ENCODE data around the gene CEMIP. TPM values are rescaled to one million over a fixed set of nuclear protein-coding genes. Genes with fewer than 3 reads are reported as not detected.

Gene CEMIP
- total and polyA plus RNA-seq, 2 of the 13 experiments (the other 11 are each of a cell fraction or from before 2014, with no cell fraction given) = 4.3 to 28.5 TPM

GRCh38 chr15:80733460-80733859 lies 45.7 kb upstream of the CEMIP start:
- no CpG with 5 or more reads among the region's 1 CpG for WGBS (ENCODE audit: low lambda C conversion rate)
- ChIA-PET CTCF (ENCODE audit: low intra/inter-chr PET ratio, low total read pairs) (no interaction called here), POLR2A (no interaction called here)
- Histone ChIP-seq H3K4me1 (ENCODE audit: insufficient read depth, low read length) (peaks cover 17% of the 10 kb centered on the region), H3K27me3 (ENCODE audit: control insufficient read depth in 1 of 2, insufficient read depth in 2 of 2, low read length in 2 of 2) (no peaks in the 10 kb centered on the region), H3K36me3 (replicated peaks in 1 of 2; ENCODE audit: control insufficient read depth in 1 of 2, insufficient read depth in 2 of 2, low read length in 2 of 2) (no peaks in the 10 kb centered on the region), H3K4me3 (replicated peaks in 1 of 3; ENCODE audit: insufficient read depth in 1 of 3, low read depth in 2 of 3, low read length in 3 of 3) (no peak overlapping the region), H3K79me2 (ENCODE audit: insufficient read depth, low read length) (no peaks in the 10 kb centered on the region), H2AFZ (ENCODE audit: low read length) (no peak overlapping the region), H3K9ac (ENCODE audit: insufficient read depth, low read depth, low read length) (no peak overlapping the region), H4K20me1 (ENCODE audit: insufficient read depth, low read length) (no peaks in the 10 kb centered on the region), H3K4me2 (ENCODE audit: low read depth, low read length) (no peak overlapping the region), H3K9me3 (ENCODE audit: low read length) (no peaks in the 10 kb centered on the region), H3K27ac (ENCODE audit: extremely low read length, insufficient read depth, low read length) (no peak overlapping the region)
- no TSS peak for BruUV-seq (replicated peaks)
- no peak for FAIRE-seq
- no peak for ATAC-seq
- no peak for DNase-seq (ENCODE audit: low spot score)
- in situ Hi-C loops (cut with HindIII; ENCODE audit: extremely low pct_ligation_motif_present, low pct_unique_long_range_greater_than_20kb) = no loop called here
- TF ChIP-seq CREBL2 (CRISPR knock-in tag; IDR thresholded peaks at IDR 0.05; ENCODE audit: borderline replicate concordance) (no peak), SRF (IDR thresholded peaks at IDR 0.05; ENCODE audit: low read depth, low read length) (no peak), ZNF687 (CRISPR knock-in tag; IDR thresholded peaks at IDR 0.05) (no peak), ZSCAN9 (CRISPR knock-in tag; IDR thresholded peaks at IDR 0.05; ENCODE audit: borderline replicate concordance) (no peak)
- intact Hi-C loops (cut with micrococcal nuclease; ENCODE audit: unreplicated experiment) = no loop called here

GRCh38 chr15:80735344-80735743 lies 43.8 kb upstream of the CEMIP start:
- Histone ChIP-seq H3K9ac (ENCODE audit: insufficient read depth, low read depth, low read length) (no peak overlapping the region), H3K4me3 (replicated peaks in 1 of 3; ENCODE audit: insufficient read depth in 1 of 3, low read depth in 2 of 3, low read length in 3 of 3) (no peak overlapping the region), H3K4me1 (ENCODE audit: insufficient read depth, low read length) (peaks cover 17% of the 10 kb centered on the region), H3K27me3 (ENCODE audit: control insufficient read depth in 1 of 2, insufficient read depth in 2 of 2, low read length in 2 of 2) (no peaks in the 10 kb centered on the region), H3K36me3 (replicated peaks in 1 of 2; ENCODE audit: control insufficient read depth in 1 of 2, insufficient read depth in 2 of 2, low read length in 2 of 2) (no peaks in the 10 kb centered on the region), H3K27ac (ENCODE audit: extremely low read length, insufficient read depth, low read length) (no peak overlapping the region), H3K79me2 (ENCODE audit: insufficient read depth, low read length) (no peaks in the 10 kb centered on the region), H2AFZ (ENCODE audit: low read length) (no peak overlapping the region), H3K4me2 (ENCODE audit: low read depth, low read length) (no peak overlapping the region), H4K20me1 (ENCODE audit: insufficient read depth, low read length) (no peaks in the 10 kb centered on the region), H3K9me3 (ENCODE audit: low read length) (no peaks in the 10 kb centered on the region)
- no peak for DNase-seq (ENCODE audit: low spot score)
- FAIRE-seq = no peak
- no peak for TF ChIP-seq ZNF124 (CRISPR knock-in tag; IDR thresholded peaks at IDR 0.05)
- TF ChIP-seq, protein P1, sequence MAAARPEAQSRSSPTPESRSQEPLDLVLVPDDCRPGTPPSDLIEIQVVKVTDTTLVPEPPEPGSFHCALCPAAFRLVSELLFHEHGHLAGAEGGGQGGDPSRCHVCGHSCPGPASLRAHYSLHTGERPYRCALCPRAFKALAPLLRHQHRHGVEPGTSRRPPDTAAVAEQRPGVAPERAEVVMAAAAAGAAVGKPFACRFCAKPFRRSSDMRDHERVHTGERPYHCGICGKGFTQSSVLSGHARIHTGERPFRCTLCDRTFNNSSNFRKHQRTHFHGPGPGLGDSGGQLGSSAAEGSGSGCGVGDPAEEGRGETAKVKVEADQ (CRISPR knock-in tag; IDR thresholded peaks at IDR 0.05; ENCODE audit: borderline replicate concordance) = no peak
- TF ChIP-seq ZNF501 (CRISPR knock-in tag; IDR thresholded peaks at IDR 0.05) = no peak
- TF ChIP-seq ZNF75D (CRISPR knock-in tag; IDR thresholded peaks at IDR 0.05; ENCODE audit: borderline replicate concordance) = no peak
- TF ChIP-seq, protein P2, sequence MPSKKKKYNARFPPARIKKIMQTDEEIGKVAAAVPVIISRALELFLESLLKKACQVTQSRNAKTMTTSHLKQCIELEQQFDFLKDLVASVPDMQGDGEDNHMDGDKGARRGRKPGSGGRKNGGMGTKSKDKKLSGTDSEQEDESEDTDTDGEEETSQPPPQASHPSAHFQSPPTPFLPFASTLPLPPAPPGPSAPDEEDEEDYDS (CRISPR knock-in tag; IDR thresholded peaks at IDR 0.05) = no peak
- no peak for TF ChIP-seq ZBTB44 (CRISPR knock-in tag; IDR thresholded peaks at IDR 0.05)
- no peak for TF ChIP-seq TCF7L2 (IDR thresholded peaks at IDR 0.05; ENCODE audit: low read depth, low read length)
- POLR2A ChIA-PET = no interaction called here
- BruUV-seq (replicated peaks) = no TSS peak
- CTCF ChIA-PET (ENCODE audit: low intra/inter-chr PET ratio, low total read pairs) = no interaction called here
- in situ Hi-C loops (cut with HindIII; ENCODE audit: extremely low pct_ligation_motif_present, low pct_unique_long_range_greater_than_20kb) (no loop called here), intact Hi-C loops (cut with micrococcal nuclease; ENCODE audit: unreplicated experiment) (no loop called here)
- WGBS (ENCODE audit: low lambda C conversion rate) = 97% methylated on average over 8 of the region's 8 CpGs
- ATAC-seq = no peak
